NCI-H526 treated with DMSO at 0.1 percent for 48 hours (cell line): ENCODE measurements around the gene SUSD4.
A peak's percentile ranks its signal among the peaks of the same experiment; 100 is the strongest.

ENCODE experiments used
- DNase-seq: peaks from one replicate; lab custom pipeline; 2025; lab: John Stamatoyannopoulos, UW

SUSD4 gene

GRCh38 chr1:223249854-223250631, 113.9 kb downstream of the SUSD4 start:
- DNase-seq: no peak

GRCh38 chr1:223248770-223249140, 115.2 kb downstream of the SUSD4 start:
- DNase-seq: no peak

- no peak for DNase-seq
Measured at GRCh38 chr1:223248001-223248769, 115.8 kb downstream of the SUSD4 start.

GRCh38 chr1:223246476-223247112, 117.4 kb downstream of the SUSD4 start:
- DNase-seq: no peak

- DNase-seq: no peak
Measured at GRCh38 chr1:223245983-223246382, 118.0 kb downstream of the SUSD4 start.

- no peak for DNase-seq
Measured at GRCh38 chr1:223245411-223245810, 118.6 kb downstream of the SUSD4 start.

- DNase-seq: no peak
Measured at GRCh38 chr1:223244366-223245103, 119.4 kb downstream of the SUSD4 start.

DNA sequence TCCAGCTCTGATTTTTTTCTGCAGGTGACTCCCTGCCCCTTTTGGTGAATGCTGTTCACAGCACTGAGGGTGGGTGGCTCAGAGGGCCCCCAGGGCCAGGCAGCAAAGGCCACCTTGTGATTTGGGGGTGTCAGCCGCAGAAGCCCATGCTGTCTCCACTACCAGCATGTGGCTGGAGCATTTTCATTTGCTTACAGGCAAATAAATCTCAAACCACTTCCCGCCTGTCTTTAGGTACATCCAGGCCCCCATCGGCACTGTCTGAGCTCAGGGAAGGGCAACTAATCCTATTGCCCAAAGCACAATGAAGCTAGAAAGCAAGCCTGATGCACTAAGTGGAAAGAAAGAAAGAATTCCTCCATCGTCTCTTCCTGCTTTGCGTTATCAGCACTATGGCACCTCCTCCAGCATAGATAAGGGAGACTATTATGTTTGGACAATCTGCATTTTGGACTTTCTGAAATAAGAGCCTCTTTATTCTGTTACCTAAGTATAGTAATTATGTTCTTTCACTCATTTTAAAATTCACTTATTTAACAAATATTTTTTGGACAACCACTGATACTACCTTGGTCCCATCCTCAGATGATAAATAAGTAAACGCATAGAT, 120.4 kb downstream of the SUSD4 start:
- peak; percentile 8 for DNase-seq

GRCh38 chr1:223242971-223243370, 121.0 kb downstream of the SUSD4 start:
- no peak for DNase-seq

DNA sequence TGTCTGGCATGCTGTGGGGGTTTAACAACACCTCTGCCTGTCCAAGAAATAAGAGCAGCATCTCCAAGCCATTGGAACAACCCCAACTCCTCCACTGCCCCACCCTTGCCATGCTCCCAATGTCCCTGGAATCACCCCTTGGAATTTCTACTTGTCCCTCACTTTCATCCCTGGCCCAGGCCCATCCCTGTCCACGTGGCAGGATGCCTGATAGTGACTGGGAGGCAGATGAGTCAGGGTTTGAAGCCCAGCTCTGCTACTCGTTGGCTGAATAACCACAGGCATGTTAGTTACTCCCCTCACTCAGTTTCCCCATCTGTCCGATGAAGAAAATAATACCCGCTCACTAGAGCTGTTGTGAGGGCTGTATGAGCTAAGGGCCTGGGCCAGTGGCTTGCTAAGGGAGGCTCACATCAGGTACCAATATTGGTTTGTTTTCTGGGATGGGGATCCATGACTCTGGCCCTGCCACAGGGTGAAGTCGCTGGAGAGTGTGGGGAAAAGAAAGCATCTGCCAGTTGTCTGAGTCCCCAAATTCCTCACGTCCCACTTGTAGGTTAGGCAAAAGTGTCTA, 121.5 kb downstream of the SUSD4 start:
- DNase-seq: no peak

GRCh38 chr1:223240122-223240521, 123.9 kb downstream of the SUSD4 start:
- DNase-seq: no peak

- DNase-seq: no peak
Measured at GRCh38 chr1:223235091-223235490, 128.9 kb downstream of the SUSD4 start.

DNA sequence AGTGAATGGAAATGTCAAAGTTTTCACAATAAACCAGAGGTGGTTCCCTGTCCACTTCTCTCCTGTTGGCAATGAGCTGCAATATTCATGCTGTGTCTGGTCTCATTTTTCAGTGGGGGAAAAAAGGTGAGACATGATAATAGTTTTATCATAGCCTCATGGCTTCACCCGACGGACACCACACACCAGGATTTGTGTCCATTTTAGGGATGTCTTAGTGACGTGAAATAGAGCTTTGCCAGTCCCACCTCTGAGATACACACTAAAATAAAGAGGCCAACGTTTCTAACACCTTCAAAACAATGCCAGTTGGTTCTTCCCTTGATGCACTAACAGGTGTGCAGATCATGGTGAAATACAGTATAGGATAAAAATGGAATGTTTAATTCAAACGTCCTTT, 129.4 kb downstream of the SUSD4 start:
- no peak for DNase-seq

- no peak for DNase-seq
Measured at GRCh38 chr1:223234170-223234514, 129.8 kb downstream of the SUSD4 start.

DNA sequence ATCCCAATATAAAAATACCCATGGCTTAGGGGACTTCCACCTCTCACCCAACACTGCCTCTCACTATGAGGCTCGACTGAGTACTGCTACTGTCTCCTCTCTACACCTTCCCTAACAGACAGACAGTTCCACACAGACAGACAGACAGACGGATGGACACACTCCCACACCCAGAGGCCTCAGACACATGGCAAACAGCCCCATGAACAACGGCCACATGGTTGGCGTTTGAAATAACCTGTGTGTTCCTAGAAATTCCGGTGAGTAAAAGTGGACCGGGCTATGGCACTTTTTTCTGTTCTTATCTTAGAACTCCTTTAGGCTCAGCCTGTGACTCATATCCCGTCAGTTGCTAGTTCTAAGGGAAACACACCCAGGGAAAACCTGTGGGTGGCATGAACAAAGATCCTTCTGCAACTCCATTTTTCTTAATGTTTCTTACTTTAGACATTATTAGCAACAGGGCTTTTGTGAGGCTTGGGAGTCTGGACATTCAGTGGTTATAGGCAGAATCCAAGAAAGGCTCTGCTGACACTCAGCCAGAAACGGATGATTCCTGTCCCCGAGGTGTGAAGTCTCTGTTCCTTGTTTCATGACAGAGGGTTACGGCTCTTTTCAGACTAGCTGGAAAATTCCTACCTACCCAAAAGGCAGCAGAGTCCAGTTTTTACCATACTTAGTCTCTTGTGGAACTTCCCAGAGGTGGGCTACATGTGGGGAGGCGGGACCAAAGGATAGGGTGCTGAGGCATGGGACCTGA, 130.4 kb downstream of the SUSD4 start:
- no peak for DNase-seq

DNA sequence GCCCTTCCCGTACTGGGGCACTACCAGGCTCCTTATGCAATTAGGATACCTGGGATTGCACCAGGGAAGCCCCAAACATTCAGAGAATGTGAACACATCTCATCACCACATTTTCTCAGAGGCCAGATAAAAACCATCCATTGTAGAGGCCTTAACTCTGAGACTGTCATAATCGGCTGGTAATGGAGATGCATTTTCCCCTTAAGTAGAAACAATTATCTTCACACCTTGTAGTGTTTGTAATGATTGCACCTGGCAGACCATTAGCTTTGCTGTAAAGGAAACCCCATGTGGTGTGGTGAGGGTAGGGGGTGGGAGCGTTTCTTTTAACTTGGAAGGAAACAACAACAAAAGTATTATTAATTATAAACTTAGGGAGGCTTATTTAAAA, 131.0 kb downstream of the SUSD4 start:
- no peak for DNase-seq

DNA sequence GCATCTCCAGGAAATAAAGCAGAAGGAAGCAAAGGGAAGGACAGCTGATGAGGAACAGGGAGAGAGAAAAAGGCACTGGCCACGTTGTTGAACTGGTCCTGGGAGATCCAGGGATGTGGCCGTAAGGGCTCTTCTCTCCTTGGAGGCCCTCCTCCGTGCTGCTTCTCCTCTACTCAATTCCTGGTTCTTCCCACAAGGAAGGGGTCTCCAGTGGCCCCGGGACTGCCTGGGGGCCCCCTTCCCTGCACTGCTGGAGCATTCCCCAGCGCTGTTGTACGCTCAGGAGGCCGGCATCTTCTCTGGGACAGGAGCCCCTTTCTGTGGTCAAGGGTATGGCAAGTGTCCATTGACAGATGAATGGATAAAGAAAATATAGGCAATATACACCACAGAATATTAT, 132.4 kb downstream of the SUSD4 start:
- DNase-seq: no peak

DNA sequence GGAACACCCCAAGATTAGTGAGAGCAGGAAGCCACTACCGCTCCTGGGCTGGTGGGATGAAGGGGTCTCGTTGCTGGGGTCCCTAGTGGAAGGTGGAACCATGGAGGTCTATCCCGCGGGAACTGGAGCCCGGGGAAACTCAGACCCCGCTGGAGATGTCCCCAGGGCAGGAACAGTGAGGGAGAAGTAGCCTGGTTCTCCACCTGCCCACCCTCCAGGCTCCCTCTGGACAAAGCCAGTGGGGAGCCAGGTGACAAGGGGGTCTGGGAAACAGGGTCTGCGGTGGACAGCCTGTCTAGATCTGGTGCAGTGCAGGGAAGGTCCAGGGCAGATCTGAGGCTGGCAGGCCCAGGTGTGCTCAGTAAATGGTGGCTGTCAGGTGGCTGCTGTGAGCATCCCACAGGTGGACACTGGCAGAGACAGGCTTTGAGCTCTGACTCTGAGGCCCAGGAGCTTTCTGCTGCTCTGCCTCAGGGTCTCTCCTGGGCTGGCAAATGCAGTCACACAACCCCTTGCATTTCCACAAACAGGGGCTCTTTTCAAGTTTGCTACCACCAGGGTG, 132.9 kb downstream of the SUSD4 start:
- DNase-seq: no peak

DNA sequence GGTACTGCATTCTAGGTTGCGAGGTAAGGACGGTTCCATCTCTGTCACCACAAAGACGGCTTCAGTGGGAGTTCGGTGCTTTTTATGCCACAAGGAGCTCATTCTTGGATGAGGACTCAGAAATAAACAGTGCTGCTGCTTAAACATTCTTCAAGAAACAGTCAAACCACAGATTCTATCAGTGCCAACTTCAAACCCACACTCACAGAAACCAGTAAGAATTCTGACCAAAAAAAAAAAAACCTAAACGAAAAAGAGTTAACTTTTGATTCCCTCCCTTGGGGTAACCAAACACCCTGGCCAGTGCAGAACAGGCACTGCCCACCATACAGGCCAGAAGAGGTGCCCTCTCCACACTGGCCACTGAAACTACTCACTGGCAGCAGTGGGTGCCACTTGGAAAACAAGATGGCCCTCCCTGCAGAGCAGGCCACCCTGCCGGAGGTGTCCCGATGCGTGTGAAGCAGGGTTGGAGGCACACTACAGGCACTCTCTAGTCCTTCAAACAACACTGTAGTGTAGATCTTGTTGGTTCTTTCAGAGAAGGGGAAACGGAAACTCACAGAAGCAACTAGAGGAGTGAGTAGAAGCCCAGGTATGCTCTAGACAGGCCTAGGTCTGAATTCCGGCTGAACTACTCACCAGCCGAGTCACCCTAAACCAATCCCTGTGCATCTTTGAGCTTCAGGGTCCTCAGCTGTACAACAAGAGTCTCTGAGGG, 133.7 kb downstream of the SUSD4 start:
- DNase-seq: no peak

GRCh38 chr1:223229756-223230155, 134.2 kb downstream of the SUSD4 start:
- DNase-seq: no peak
